ENCODE results near the gene BPTF. TPM values are rescaled to one million over a fixed set of nuclear protein-coding genes. Genes with fewer than 3 reads are reported as not detected.
"Not testable (repeated sequence)": the region's sequence is repeated elsewhere in the genome, so short reads cannot be mapped to it uniquely, and the experiment has no call there.

The BPTF gene
- total and polyA plus RNA-seq, 2 donors (not counting 1 experiment from before 2014, with no cell fraction given) = 71.9 to 390 TPM

- POLR2A ChIA-PET = no interaction called here
- H3K4me3 Mint-ChIP-seq = no peak overlapping the region
- Histone ChIP-seq H3K79me2 (ENCODE audit: control insufficient read depth, insufficient read depth, low read length) (peaks cover 11% of the 10 kb centered on the region), H3K9ac (ENCODE audit: low read length) (no peak overlapping the region), H3K9me3 (ENCODE audit: control extremely low read depth in 1 of 3, control insufficient read depth in 2 of 3, insufficient read depth in 1 of 3, low read length in 2 of 3) (no peaks in the 10 kb centered on the region), H3K4me1 (ENCODE audit: control insufficient read depth in 2 of 2, insufficient read depth in 2 of 2, low read length in 2 of 2) (no peaks in the 10 kb centered on the region), H3K27ac (ENCODE audit: low read length in 2 of 2) (no peak overlapping the region), H4K20me1 (ENCODE audit: control insufficient read depth, insufficient read depth, low read length, poor library complexity, severe bottlenecking) (peaks cover 4% of the 10 kb centered on the region), H3K36me3 (replicated peaks in 1 of 2; ENCODE audit: control extremely low read depth in 1 of 2, control insufficient read depth in 1 of 2, extremely low read depth in 1 of 2, insufficient read depth in 2 of 2, low read length in 1 of 2) (peaks cover 4 to 50% of the 10 kb centered on the region in 2 experiments), H3K4me3 (ENCODE audit: control extremely low read depth in 1 of 5, extremely low read depth in 1 of 5, insufficient read depth in 1 of 5, low read depth in 2 of 5, low read length in 4 of 5) (no peak overlapping the region), H3K4me2 (replicated peaks; ENCODE audit: low read depth, low read length, poor library complexity, severe bottlenecking) (no peak overlapping the region), H2AFZ (ENCODE audit: insufficient read depth, low read depth, low read length, poor library complexity, severe bottlenecking) (no peak overlapping the region), H3K27me3 (replicated peaks in 1 of 4; ENCODE audit: control extremely low read depth in 1 of 4, control insufficient read depth in 3 of 4, insufficient read depth in 4 of 4, low read length in 3 of 4) (no peaks in the 10 kb centered on the region)
- ATAC-seq (ENCODE audit: low read depth) (no peak), DNase-seq (no peak)
- H3K27ac Mint-ChIP-seq = peak overlapping the region; percentile 29
- TF ChIP-seq EZH2 (IDR thresholded peaks at IDR 0.05; ENCODE audit: borderline replicate concordance, insufficient read depth, low read depth, low read length, poor library complexity, severe bottlenecking) (no peak), CTCF (IDR thresholded peaks at IDR 0.05) (no peak)
- H3K9me3 Mint-ChIP-seq (ENCODE audit: insufficient read depth) = no peaks in the 10 kb centered on the region
- H3K27me3 Mint-ChIP-seq = no peaks in the 10 kb centered on the region
- WGBS (ENCODE audit: insufficient coverage) = no CpG with 5 or more reads among the region's 12 CpGs
- intact Hi-C loops (cut with micrococcal nuclease) = no loop called here
- no peaks in the 10 kb centered on the region for H3K4me1 Mint-ChIP-seq
- CTCF ChIA-PET = no interaction called here
These were observed 77.4 kb downstream of the BPTF start for GRCh38 chr17:67902511-67903231.

DNA sequence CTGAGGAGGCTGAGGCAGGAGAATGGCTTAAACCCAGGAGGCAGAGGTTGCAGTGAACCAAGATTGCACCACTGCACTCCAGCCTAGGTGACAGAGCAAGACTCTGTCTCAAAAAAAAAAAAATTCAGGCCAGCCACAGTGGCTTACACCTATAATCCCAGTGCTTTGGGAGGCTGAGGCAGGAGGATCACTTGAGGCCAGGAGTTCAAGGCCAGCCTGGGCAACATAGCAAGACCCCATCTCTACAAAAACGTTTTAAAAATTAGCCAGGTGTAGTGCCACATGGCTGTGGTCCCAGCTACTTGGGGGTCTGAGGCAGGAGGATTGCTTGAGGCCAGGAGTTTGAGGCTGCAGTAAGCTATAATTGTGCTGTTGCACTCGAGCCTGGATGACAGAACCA lies 80.0 kb downstream of the BPTF start:
- DNase-seq; H3K27me3 Mint-ChIP-seq; H3K79me2 ChIP-seq (ENCODE audit: control insufficient read depth, insufficient read depth, low read length); H3K27ac ChIP-seq (ENCODE audit: low read length in 2 of 2); CTCF ChIA-PET; H3K4me1 ChIP-seq (ENCODE audit: control insufficient read depth in 2 of 2, insufficient read depth in 2 of 2, low read length in 2 of 2); H3K4me2 ChIP-seq (replicated peaks; ENCODE audit: low read depth, low read length, poor library complexity, severe bottlenecking); H3K4me3 ChIP-seq (ENCODE audit: control extremely low read depth in 1 of 5, extremely low read depth in 1 of 5, insufficient read depth in 1 of 5, low read depth in 2 of 5, low read length in 4 of 5); H3K9me3 ChIP-seq (ENCODE audit: control extremely low read depth in 1 of 3, control insufficient read depth in 2 of 3, insufficient read depth in 1 of 3, low read length in 2 of 3); H2AFZ ChIP-seq (ENCODE audit: insufficient read depth, low read depth, low read length, poor library complexity, severe bottlenecking); POLR2A ChIA-PET; H4K20me1 ChIP-seq (ENCODE audit: control insufficient read depth, insufficient read depth, low read length, poor library complexity, severe bottlenecking); H3K27ac Mint-ChIP-seq; intact Hi-C loops (cut with micrococcal nuclease); H3K27me3 ChIP-seq (replicated peaks in 1 of 4; ENCODE audit: control extremely low read depth in 1 of 4, control insufficient read depth in 3 of 4, insufficient read depth in 4 of 4, low read length in 3 of 4); H3K4me1 Mint-ChIP-seq; H3K9me3 Mint-ChIP-seq (ENCODE audit: insufficient read depth); ATAC-seq (ENCODE audit: low read depth); H3K9ac ChIP-seq (ENCODE audit: low read length); H3K4me3 Mint-ChIP-seq: not testable (repeated sequence)
- peaks cover 2 to 58% of the 10 kb centered on the region in 2 experiments for H3K36me3 ChIP-seq (replicated peaks in 1 of 2; ENCODE audit: control extremely low read depth in 1 of 2, control insufficient read depth in 1 of 2, extremely low read depth in 1 of 2, insufficient read depth in 2 of 2, low read length in 1 of 2)
- WGBS (ENCODE audit: insufficient coverage) = no CpG with 5 or more reads among the region's 2 CpGs

DNA sequence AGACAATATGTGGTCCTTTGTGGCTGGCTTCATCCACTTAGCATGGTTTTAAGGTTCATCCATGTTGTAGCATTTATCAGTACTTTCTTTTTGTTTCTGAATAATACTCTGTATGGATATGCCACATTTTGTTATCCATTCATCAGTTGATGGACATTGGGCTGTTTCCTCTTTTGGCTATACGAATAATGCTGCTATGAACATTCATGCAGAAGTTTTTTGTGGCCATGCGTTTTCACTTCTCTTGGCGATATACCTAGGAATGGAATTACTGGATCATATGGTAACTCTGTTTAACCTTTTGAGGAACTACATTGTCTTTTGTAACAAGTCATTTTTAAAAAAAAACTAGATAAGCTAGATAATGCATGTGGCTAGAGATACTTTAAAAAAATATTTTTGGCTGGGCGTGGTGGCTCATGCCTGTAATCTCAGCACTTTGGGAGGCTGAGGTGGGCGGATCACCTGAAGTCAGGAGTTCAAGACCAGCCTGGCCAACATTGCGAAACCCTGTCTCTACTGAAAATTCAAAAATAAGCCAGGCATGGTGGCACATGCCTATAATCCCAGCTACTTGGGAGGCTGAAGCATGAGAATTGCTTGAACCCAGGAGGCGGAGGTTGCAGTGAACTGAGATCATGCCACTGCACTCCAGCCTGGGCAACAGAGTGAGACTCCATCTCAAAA lies 85.0 kb downstream of the BPTF start:
- H3K27me3 Mint-ChIP-seq; H4K20me1 ChIP-seq (ENCODE audit: control insufficient read depth, insufficient read depth, low read length, poor library complexity, severe bottlenecking); POLR2A ChIA-PET; H3K9me3 ChIP-seq (ENCODE audit: control extremely low read depth in 1 of 3, control insufficient read depth in 2 of 3, insufficient read depth in 1 of 3, low read length in 2 of 3); H3K4me3 Mint-ChIP-seq; H3K4me1 ChIP-seq (ENCODE audit: control insufficient read depth in 2 of 2, insufficient read depth in 2 of 2, low read length in 2 of 2); H2AFZ ChIP-seq (ENCODE audit: insufficient read depth, low read depth, low read length, poor library complexity, severe bottlenecking); ATAC-seq (ENCODE audit: low read depth); intact Hi-C loops (cut with micrococcal nuclease); DNase-seq; H3K4me3 ChIP-seq (ENCODE audit: control extremely low read depth in 1 of 5, extremely low read depth in 1 of 5, insufficient read depth in 1 of 5, low read depth in 2 of 5, low read length in 4 of 5); H3K4me1 Mint-ChIP-seq; H3K4me2 ChIP-seq (replicated peaks; ENCODE audit: low read depth, low read length, poor library complexity, severe bottlenecking); H3K9me3 Mint-ChIP-seq (ENCODE audit: insufficient read depth); H3K27ac ChIP-seq (ENCODE audit: low read length in 2 of 2); H3K27me3 ChIP-seq (replicated peaks in 1 of 4; ENCODE audit: control extremely low read depth in 1 of 4, control insufficient read depth in 3 of 4, insufficient read depth in 4 of 4, low read length in 3 of 4); H3K27ac Mint-ChIP-seq; H3K9ac ChIP-seq (ENCODE audit: low read length): not testable (repeated sequence)
- Histone ChIP-seq H3K36me3 (replicated peaks in 1 of 2; ENCODE audit: control extremely low read depth in 1 of 2, control insufficient read depth in 1 of 2, extremely low read depth in 1 of 2, insufficient read depth in 2 of 2, low read length in 1 of 2) (peaks cover 9 to 71% of the 10 kb centered on the region in 2 experiments), H3K79me2 (ENCODE audit: control insufficient read depth, insufficient read depth, low read length) (peaks cover 11% of the 10 kb centered on the region)
- CTCF ChIA-PET = interaction anchor here (1.1 kb wide), 1 partner anchor 32 kb away, joined by 3 read pairs; no protein-coding TSS in a partner anchor
- 100% methylated on average over 3 of the region's 7 CpGs for WGBS (ENCODE audit: insufficient coverage)

Data from B cell (primary cell).